Measurements from ENCODE around the gene SLC17A7. TPM values are rescaled to one million over a fixed set of nuclear protein-coding genes. Genes with fewer than 3 reads are reported as not detected.

SLC17A7 gene
- total RNA-seq, 1 experiment from 2014 or later: 1.6 TPM

GRCh38 chr19:49421878-49422202 lies 19.5 kb downstream of the SLC17A7 start:
- TF ChIP-seq ATF2 (CRISPR knock-in tag; IDR thresholded peaks at IDR 0.05; ENCODE audit: borderline replicate concordance, low read depth): no peak
- Mint-ChIP-seq H3K4me3 (peak overlapping the region; percentile 49; the same call in 1 of the 2 replicates), H3K36me3 (no peaks in the 10 kb centered on the region), H3K9me3 (no peaks in the 10 kb centered on the region), H3K4me1 (peaks cover 78% of the 10 kb centered on the region), H3K27ac (no peak overlapping the region), H3K27me3 (ENCODE audit: low read depth) (peaks cover 81% of the 10 kb centered on the region)
- DNase-seq (ENCODE audit: low spot score) (no peak), ATAC-seq (no peak)
- ChIA-PET POLR2A (interaction anchor here (0.6 to 1.4 kb wide), 2 partner anchors 11 to 18 kb away, joined by 3 to 4 read pairs; no protein-coding TSS in a partner anchor), CTCF (interaction anchor here (0.6 to 8.4 kb wide), 24 partner anchors 9 to 223 kb away, joined by 3 to 120 read pairs (median 4); partner anchors contain the start of genes DKKL1, KASH5, PIH1D1 and TEAD2)

- Mint-ChIP-seq H3K4me1 (peaks cover 78% of the 10 kb centered on the region), H3K27me3 (ENCODE audit: low read depth) (peaks cover 75% of the 10 kb centered on the region), H3K4me3 (peak overlapping the region; percentile 49), H3K9me3 (no peaks in the 10 kb centered on the region), H3K27ac (peak overlapping the region; percentile 84), H3K36me3 (no peaks in the 10 kb centered on the region)
- peak; percentile 100 for DNase-seq (ENCODE audit: low spot score)
- ATAC-seq: peak; percentile 75
- TF ChIP-seq ZNF532 (CRISPR knock-in tag; IDR thresholded peaks at IDR 0.05; ENCODE audit: borderline replicate concordance) (no peak), GABPB1 (CRISPR knock-in tag; IDR thresholded peaks at IDR 0.05) (no peak), FOXK1 (CRISPR knock-in tag; IDR thresholded peaks at IDR 0.05) (0 out of 2 replicates have a peak, but pooled peaks have one; percentile 22), E2F5 (CRISPR knock-in tag; IDR thresholded peaks at IDR 0.05) (peak; percentile 94), MYBL2 (CRISPR knock-in tag; IDR thresholded peaks at IDR 0.05) (no peak), NFYB (CRISPR knock-in tag; conservative IDR thresholded peaks at IDR 0.05; ENCODE audit: low read depth) (peak; percentile 46; the same call in 1 of the 2 replicates), MAX (CRISPR knock-in tag; IDR thresholded peaks at IDR 0.05) (peak; percentile 85), NFE2L1 (CRISPR knock-in tag; IDR thresholded peaks at IDR 0.05) (peak; percentile 44; the same call in 1 of the 2 replicates)
- ChIA-PET POLR2A (interaction anchor here (0.6 to 1.4 kb wide), 3 partner anchors 10 to 58 kb away, joined by 3 to 5 read pairs (median 4); partner anchors contain the start of genes DKKL1 and TEAD2), CTCF (interaction anchor here (0.5 to 8.4 kb wide), 16 partner anchors 10 to 1447 kb away, joined by 3 to 120 read pairs (median 5); partner anchors contain the start of genes KASH5 and PIH1D1)
These were observed 20.1 kb downstream of the SLC17A7 start for GRCh38 chr19:49421039-49421877.

GRCh38 chr19:49420227-49420626 lies 21.1 kb downstream of the SLC17A7 start:
- peaks cover 70% of the 10 kb centered on the region for H3K4me1 Mint-ChIP-seq
- peak overlapping the region; percentile 49 for H3K4me3 Mint-ChIP-seq
- POLR2A ChIA-PET: interaction anchor here (1.4 kb wide), 1 partner anchor 57 kb away, joined by 5 read pairs; the partner anchor contains the start of genes DKKL1 and TEAD2
- TF ChIP-seq GABPB1 (CRISPR knock-in tag; IDR thresholded peaks at IDR 0.05) (no peak), ZNF396 (CRISPR knock-in tag; IDR thresholded peaks at IDR 0.05; ENCODE audit: borderline replicate concordance) (no peak), NR3C1 (CRISPR knock-in tag; conservative IDR thresholded peaks at IDR 0.05; ENCODE audit: low read depth) (no peak), IRF1 (CRISPR knock-in tag; IDR thresholded peaks at IDR 0.05) (no peak), GTF2I (CRISPR knock-in tag; conservative IDR thresholded peaks at IDR 0.05) (no peak), SOX15 (CRISPR knock-in tag; IDR thresholded peaks at IDR 0.05) (no peak), ZMAT4 (CRISPR knock-in tag; IDR thresholded peaks at IDR 0.05) (no peak), MYBL2 (CRISPR knock-in tag; IDR thresholded peaks at IDR 0.05) (no peak), FOXK1 (CRISPR knock-in tag; IDR thresholded peaks at IDR 0.05) (no peak), NFE2L1 (CRISPR knock-in tag; IDR thresholded peaks at IDR 0.05) (no peak), ARID4B (CRISPR knock-in tag; IDR thresholded peaks at IDR 0.05; ENCODE audit: borderline replicate concordance) (no peak)

More at GRCh38 chr19:49420227-49420626, 21.1 kb downstream of the SLC17A7 start:
- Mint-ChIP-seq H3K36me3 (no peaks in the 10 kb centered on the region), H3K9me3 (no peaks in the 10 kb centered on the region), H3K27ac (peak overlapping the region; percentile 84), H3K27me3 (ENCODE audit: low read depth) (peaks cover 65% of the 10 kb centered on the region)
- ATAC-seq (no peak), DNase-seq (ENCODE audit: low spot score) (no peak)
- CTCF ChIA-PET: interaction anchor here (0.5 to 8.4 kb wide), 6 partner anchors 16 to 1446 kb away, joined by 4 to 120 read pairs (median 13); partner anchors contain the start of gene KASH5

Measured in WTC11 (cell line).